Fibroblast of peridontal ligament (primary cell): ENCODE measurements around the gene CMTM2.
A peak's percentile ranks its signal among the peaks of the same experiment; 100 is the strongest.
"Not testable (repeated sequence)": the region's sequence is repeated elsewhere in the genome, so short reads cannot be mapped to it uniquely, and the experiment has no call there.

ENCODE experiments used
- DNase-seq: peaks from one replicate; pipeline ENCODE4 v3.0.0-alpha.2; 2010; ENCODE audit errors: extremely low read depth

The CMTM2 gene

GRCh38 chr16:66581246-66581952 is 2.1 kb downstream of the CMTM2 start:
- peak; percentile 26 for DNase-seq

GRCh38 chr16:66585481-66586239 is 6.4 kb downstream of the CMTM2 start:
- no peak for DNase-seq

GRCh38 chr16:66587881-66588600 is 8.8 kb downstream of the CMTM2 start:
- no peak for DNase-seq

GRCh38 chr16:66588981-66589713 is 9.9 kb downstream of the CMTM2 start:
- DNase-seq, result peak; percentile 16

- DNase-seq, result peak; percentile 15
These were observed 11.1 kb downstream of the CMTM2 start for GRCh38 chr16:66590322-66590721.

- no peak for DNase-seq
These were observed 11.8 kb downstream of the CMTM2 start for GRCh38 chr16:66591018-66591417.

- DNase-seq, result no peak
These were observed 13.0 kb downstream of the CMTM2 start for GRCh38 chr16:66592241-66592640.

GRCh38 chr16:66592814-66593213 is 13.6 kb downstream of the CMTM2 start:
- DNase-seq, result no peak

GRCh38 chr16:66594739-66595138 is 15.5 kb downstream of the CMTM2 start:
- DNase-seq, result no peak

GRCh38 chr16:66596559-66596958 is 17.3 kb downstream of the CMTM2 start:
- DNase-seq, result not testable (repeated sequence)

GRCh38 chr16:66596986-66597848 is 18.0 kb downstream of the CMTM2 start:
- DNase-seq, result no peak

GRCh38 chr16:66598111-66598510 is 18.8 kb downstream of the CMTM2 start:
- DNase-seq, result no peak

GRCh38 chr16:66599726-66600125 is 20.5 kb downstream of the CMTM2 start:
- no peak for DNase-seq

- DNase-seq, result no peak
These were observed 21.2 kb downstream of the CMTM2 start for GRCh38 chr16:66600477-66600876.

GRCh38 chr16:66601471-66601870 is 22.2 kb downstream of the CMTM2 start:
- DNase-seq, result no peak

GRCh38 chr16:66603537-66604375 is 24.5 kb downstream of the CMTM2 start:
- peak; percentile 46 for DNase-seq

GRCh38 chr16:66604376-66605176 is 25.3 kb downstream of the CMTM2 start, which contains the start of gene CMTM3:
TSS of gene CMTM3 (plus strand) at chr16:66604704. CDS start at chr16:66604806, 102 bp downstream.
- DNase-seq, result peak; percentile 46

GRCh38 chr16:66605177-66605978 is 26.1 kb downstream of the CMTM2 start:
- DNase-seq, result peak; percentile 5
